GM18505 (cell line): ENCODE measurements around the gene MECR.

Source experiments
- ATAC-seq: cut with Tn5 transposase; IDR thresholded peaks from one replicate; pipeline ENCODE4 v1.9.1; 2021; ENCODE audit not compliant: unreplicated experiment
- POLR2A ChIP-seq: IDR thresholded peaks from 4 replicates; pipeline ENCODE4 v1.6.1; 2011; ENCODE audit warnings: borderline replicate concordance; ENCODE audit not compliant: insufficient read depth, insufficient read length; ENCODE audit errors: extremely low read depth

Gene MECR

GRCh38 chr1:29211086-29212030 lies 19.4 kb downstream of the MECR start:
- no peak for ATAC-seq
- TF ChIP-seq POLR2A = no peak

- TF ChIP-seq POLR2A = no peak
- peak; percentile 46 for ATAC-seq
These were observed 20.3 kb downstream of the MECR start for GRCh38 chr1:29210278-29211085.

DNA sequence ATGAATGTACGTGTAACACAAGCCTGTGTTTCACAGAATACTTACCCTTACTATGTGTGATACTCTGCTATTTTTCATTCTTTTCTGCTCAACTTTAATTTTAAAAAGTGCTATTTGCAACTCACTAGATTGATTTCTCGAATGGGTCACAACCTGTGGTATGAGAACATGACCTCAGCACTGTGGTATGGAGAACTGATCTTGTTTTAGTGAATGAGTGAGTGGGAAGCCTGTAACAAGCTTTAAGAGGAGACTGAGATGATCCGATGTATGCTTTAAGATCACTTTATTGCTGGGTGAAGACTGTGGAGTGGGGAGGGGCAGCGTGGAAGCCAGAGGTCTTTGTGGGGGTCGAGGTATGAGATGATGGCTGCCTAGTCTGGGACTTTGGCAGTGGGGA lies 21.6 kb downstream of the MECR start:
- ATAC-seq = no peak
- no peak for TF ChIP-seq POLR2A

- ATAC-seq = no peak
- no peak for TF ChIP-seq POLR2A
These were observed 22.3 kb downstream of the MECR start for GRCh38 chr1:29208442-29208841.

DNA sequence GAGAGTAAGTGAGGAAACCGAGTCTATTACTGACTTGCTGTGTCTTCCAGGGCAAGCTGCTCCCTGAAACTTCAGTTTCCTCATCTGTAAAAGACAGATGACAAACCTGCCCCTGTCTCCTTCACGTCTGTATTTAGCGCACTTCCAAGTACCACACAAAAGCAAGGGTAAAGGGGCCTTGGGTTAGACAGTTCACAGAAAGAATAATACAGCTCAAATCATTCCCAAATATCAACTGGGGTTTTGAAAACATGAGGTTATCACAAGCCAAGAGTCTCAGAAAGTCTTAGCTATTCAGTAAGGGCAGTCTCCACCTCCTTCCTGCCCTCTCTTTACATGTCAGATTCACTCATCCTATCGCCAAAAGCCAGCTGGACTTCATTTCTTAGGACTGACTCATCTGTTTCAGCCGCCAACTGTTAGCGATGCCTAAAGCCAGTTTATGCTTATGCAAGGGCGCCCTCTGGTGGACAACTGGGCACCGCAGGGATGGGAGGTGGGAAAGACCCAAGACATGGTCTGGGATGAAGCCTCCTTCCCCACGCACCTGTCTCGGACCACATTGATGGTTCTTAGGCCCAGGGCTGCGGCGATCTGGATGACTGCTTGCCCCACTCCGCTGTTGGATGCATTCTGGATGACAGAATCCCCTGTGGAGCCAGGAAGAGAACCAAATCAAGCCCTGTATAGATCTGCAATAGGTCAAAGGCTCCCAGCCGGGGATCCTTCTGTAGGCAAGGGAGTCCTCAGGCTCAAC lies 28.0 kb downstream of the MECR start:
- no peak for ATAC-seq
- no peak for TF ChIP-seq POLR2A

DNA sequence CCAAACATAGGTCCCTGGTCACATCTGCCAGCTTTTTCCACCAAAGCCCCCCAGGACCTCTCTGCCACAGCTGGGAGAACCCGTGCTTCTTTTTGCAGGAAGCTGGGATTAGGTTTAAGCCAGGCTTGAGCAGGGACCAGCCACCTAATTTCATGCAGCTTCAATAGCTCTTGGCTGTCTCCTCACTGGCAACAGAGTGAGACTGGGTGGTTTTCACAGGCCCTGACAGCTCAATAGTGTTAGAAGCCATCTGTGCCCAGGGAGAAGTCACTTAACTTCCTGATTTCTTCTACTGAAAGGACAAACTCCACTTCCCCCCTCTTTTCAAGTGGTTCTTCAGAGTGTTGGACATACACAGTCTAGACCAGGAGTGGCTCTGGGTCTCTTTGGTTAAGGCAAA lies 28.7 kb downstream of the MECR start:
- no peak for TF ChIP-seq POLR2A
- ATAC-seq = no peak

- no peak for ATAC-seq
- TF ChIP-seq POLR2A = no peak
These were observed 29.1 kb downstream of the MECR start for GRCh38 chr1:29201595-29202051.

- TF ChIP-seq POLR2A = no peak
These were observed 29.7 kb downstream of the MECR start for GRCh38 chr1:29200906-29201594.

DNA sequence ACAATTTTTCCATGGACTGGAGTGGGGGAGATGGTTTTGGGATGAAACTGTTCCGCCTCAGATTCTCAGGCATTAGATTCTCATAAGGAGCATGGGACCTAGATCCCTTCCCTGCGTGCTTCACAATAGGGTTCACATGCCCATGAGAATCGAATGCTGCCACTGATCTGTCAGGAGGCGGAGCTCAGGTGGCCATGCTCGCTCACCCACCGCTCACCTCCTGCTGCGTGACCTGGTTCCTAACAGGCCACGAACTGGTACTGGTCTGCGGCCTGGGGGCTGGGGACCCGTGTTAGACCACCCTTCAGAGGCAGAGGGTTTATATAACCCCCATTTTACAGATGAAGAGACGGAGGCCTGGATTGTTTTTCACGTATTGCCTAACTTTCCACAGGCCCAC lies 32.7 kb downstream of the MECR start:
- TF ChIP-seq POLR2A = no peak
- no peak for ATAC-seq

More at GRCh38 chr1:29200906-29201594, 29.7 kb downstream of the MECR start:
- no peak for ATAC-seq

GRCh38 chr1:29197590-29197924 lies 33.2 kb downstream of the MECR start:
- ATAC-seq = no peak
- TF ChIP-seq POLR2A = no peak

GRCh38 chr1:29196863-29197589 lies 33.7 kb downstream of the MECR start:
- no peak for ATAC-seq
- no peak for TF ChIP-seq POLR2A

- no peak for ATAC-seq
- TF ChIP-seq POLR2A = no peak
These were observed 34.8 kb downstream of the MECR start for GRCh38 chr1:29195881-29196291.
